ENCODE data around the gene RBM20.

RBM20 gene

GRCh38 chr10:110841767-110842267 lies 197.7 kb downstream of the RBM20 start:
- DNase-seq: no peak

- DNase-seq: no peak
Measured at GRCh38 chr10:110842326-110842904, 198.3 kb downstream of the RBM20 start.

- DNase-seq: no peak
Measured at GRCh38 chr10:110843031-110843430, 198.9 kb downstream of the RBM20 start.

- DNase-seq: no peak
Measured at GRCh38 chr10:110843796-110844616, 199.9 kb downstream of the RBM20 start.

GRCh38 chr10:110844617-110844881 lies 200.4 kb downstream of the RBM20 start:
- no peak for DNase-seq

GRCh38 chr10:110845192-110845755 lies 201.1 kb downstream of the RBM20 start:
- DNase-seq: no peak

- DNase-seq: no peak
Measured at GRCh38 chr10:110845756-110846620, 201.9 kb downstream of the RBM20 start.

GRCh38 chr10:110847374-110847773 lies 203.2 kb downstream of the RBM20 start:
- DNase-seq: no peak

- no peak for DNase-seq
Measured at GRCh38 chr10:110848106-110848505, 204.0 kb downstream of the RBM20 start.

- DNase-seq: no peak
Measured at GRCh38 chr10:110850099-110850498, 206.0 kb downstream of the RBM20 start.

GRCh38 chr10:110851020-110851612 lies 207.0 kb downstream of the RBM20 start:
- no peak for DNase-seq

- no peak for DNase-seq
Measured at GRCh38 chr10:110852255-110852896, 208.2 kb downstream of the RBM20 start.

GRCh38 chr10:110852947-110853346 lies 208.8 kb downstream of the RBM20 start:
- DNase-seq: no peak

GRCh38 chr10:110853921-110854605 lies 209.9 kb downstream of the RBM20 start:
- DNase-seq: no peak

- DNase-seq: peak; percentile 46
Measured at GRCh38 chr10:110857265-110858171, 213.4 kb downstream of the RBM20 start.

GRCh38 chr10:110858297-110858934 lies 214.3 kb downstream of the RBM20 start:
- no peak for DNase-seq

- DNase-seq: no peak
Measured at GRCh38 chr10:110859206-110859972, 215.3 kb downstream of the RBM20 start.

GRCh38 chr10:110859973-110860376 lies 215.8 kb downstream of the RBM20 start:
- DNase-seq: no peak

- DNase-seq: no peak
Measured at GRCh38 chr10:110860576-110861241, 216.6 kb downstream of the RBM20 start.
